Gastroesophageal sphincter (tissue), 3 donors: ENCODE measurements around the gene SCFD2.
"Not testable (repeated sequence)": the region's sequence is repeated elsewhere in the genome, so short reads cannot be mapped to it uniquely, and the experiment has no call there.

Source experiments
- CTCF ChIP-seq, 4 experiments: fragments of 200-600 bp in 2 of 4; fragments of 450-650 bp in 2 of 4; sonication (generic) in 1 of 4; IDR thresholded peaks; one replicate each; pipeline ENCODE4 v1.5.1; 2017 to 2019; ENCODE audit warnings: antibody characterized with exemption in 4 of 4, mild to moderate bottlenecking in 2 of 4, moderate library complexity in 2 of 4
- POLR2A ChIP-seq, 2 donors: fragments of 450-650 bp; IDR thresholded peaks; one replicate each; pipeline ENCODE4 v1.6.1; 2017; ENCODE audit warnings: antibody characterized with exemption in 2 of 2, mild to moderate bottlenecking in 2 of 2, moderate library complexity in 1 of 2
- POLR2AphosphoS5 ChIP-seq: sonication (generic); formaldehyde crosslinking; IDR thresholded peaks from one replicate; pipeline ENCODE4 v1.6.1; 2017; ENCODE audit warnings: antibody characterized with exemption

DNA sequence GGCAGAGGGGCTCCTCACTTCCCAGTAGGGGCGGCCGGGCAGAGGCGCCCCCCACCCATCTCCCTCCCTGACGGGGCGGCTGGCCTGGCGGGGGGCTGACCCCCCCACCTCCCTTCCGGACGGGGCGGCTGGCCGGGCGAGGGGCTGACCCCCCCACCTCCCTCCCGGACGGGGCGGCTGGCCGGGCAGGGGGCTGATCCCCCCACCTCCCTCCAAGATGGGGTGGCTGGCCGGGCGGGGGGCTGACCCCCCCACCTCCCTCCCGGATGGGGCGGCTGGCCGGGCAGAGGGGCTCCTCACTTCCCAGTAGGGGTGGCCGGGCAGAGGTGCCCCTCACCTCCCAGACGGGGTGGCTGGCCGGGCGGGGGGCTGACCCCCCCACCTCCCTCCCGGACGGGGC lies 128.1 kb downstream of the SCFD2 start:
- not testable (repeated sequence) for TF ChIP-seq CTCF (IDR thresholded peaks at IDR 0.05); POLR2A (IDR thresholded peaks at IDR 0.05); POLR2AphosphoS5
